Body of pancreas (tissue), 4 donors: Measurements from ENCODE around the gene LMX1B. TPM values are rescaled to one million over a fixed set of nuclear protein-coding genes. Genes with fewer than 3 reads are reported as not detected.
"Not testable (repeated sequence)": the region's sequence is repeated elsewhere in the genome, so short reads cannot be mapped to it uniquely, and the experiment has no call there.

Experiments
- ATAC-seq: fragments of 150-250 bp; one replicate; pipeline ENCODE4 v1.9.1; 2016
- DNase-seq, 4 donors: peaks; one replicate each; pipeline ENCODE4 v3.0.0-alpha.2; 2019
- H3K27ac ChIP-seq, 4 donors: fragments of 200-600 bp; sonication (generic); 1 replicate in 3 of 4; 2 replicates in 1 of 4; pipeline versions ENCODE4 v1.5.1 to v1.6.1; 2016 to 2019; ENCODE audit warnings: mild to moderate bottlenecking in 1 of 4, mixed read lengths in 1 of 4, moderate library complexity in 1 of 4
- H3K27me3 ChIP-seq, 2 donors: fragments of 200-600 bp; sonication (generic); one replicate each; pipeline ENCODE4 v1.6.0; 2016; ENCODE audit warnings: mild to moderate bottlenecking in 1 of 2
- H3K36me3 ChIP-seq, 2 donors: fragments of 200-600 bp; sonication (generic); replicated peaks in 1 of 2; 2 replicates each; pipeline ENCODE4 v1.5.1; 2016; ENCODE audit warnings: low read depth in 2 of 2; ENCODE audit not compliant: insufficient read depth in 1 of 2
- H3K4me1 ChIP-seq: fragments of 200-600 bp; sonication (generic); one replicate; pipeline ENCODE4 v1.6.0; 2016
- H3K4me3 ChIP-seq, 2 donors: fragments of 200-600 bp; sonication (generic); 1 replicate in 1 of 2; 2 replicates in 1 of 2; pipeline ENCODE4 v1.5.1; 2016 to 2019
- H3K9me3 ChIP-seq, 3 donors: fragments of 200-600 bp; sonication (generic); 1 replicate in 2 of 3; 2 replicates in 1 of 3; pipeline ENCODE4 v1.5.1; 2016
- POLR2A ChIP-seq, 3 donors: fragments of 450-650 bp; IDR thresholded peaks; one replicate each; pipeline ENCODE4 v1.6.1; 2016; ENCODE audit warnings: antibody characterized with exemption in 3 of 3, mild to moderate bottlenecking in 2 of 3
- WGBS, 2 donors: methylation state at CpG; one replicate each; pipeline ENCODE4 v1.1.5; 2017; 5-methylcytosine and 5-hydroxymethylcytosine counted together
- intact Hi-C: fragments of 100-400 bp; cut with DNase I; formaldehyde crosslinking; loops from one replicate; pipeline ENCODE4 v1.15.1; 2023
- total RNA-seq, 2 donors: library from RNA; depleted of rRNA; stranded (reverse); fragments of >200 nt; gene quantifications; one replicate each; pipeline ENCODE4 v1.1.0, GENCODE V29; 2016
- TF ChIP-seq, protein P1 (sequence below), 7 experiments: fragments of 450-650 bp in 4 of 7; fragments of 200-600 bp in 3 of 7; sonication (generic) in 3 of 7; IDR thresholded peaks; one replicate each; pipeline ENCODE4 v1.5.1; 2016 to 2019; ENCODE audit warnings: antibody characterized with exemption in 7 of 7

Gene LMX1B
- total RNA-seq, 2 donors from 2014 or later = 0.26 TPM; not detected in 1

DNA sequence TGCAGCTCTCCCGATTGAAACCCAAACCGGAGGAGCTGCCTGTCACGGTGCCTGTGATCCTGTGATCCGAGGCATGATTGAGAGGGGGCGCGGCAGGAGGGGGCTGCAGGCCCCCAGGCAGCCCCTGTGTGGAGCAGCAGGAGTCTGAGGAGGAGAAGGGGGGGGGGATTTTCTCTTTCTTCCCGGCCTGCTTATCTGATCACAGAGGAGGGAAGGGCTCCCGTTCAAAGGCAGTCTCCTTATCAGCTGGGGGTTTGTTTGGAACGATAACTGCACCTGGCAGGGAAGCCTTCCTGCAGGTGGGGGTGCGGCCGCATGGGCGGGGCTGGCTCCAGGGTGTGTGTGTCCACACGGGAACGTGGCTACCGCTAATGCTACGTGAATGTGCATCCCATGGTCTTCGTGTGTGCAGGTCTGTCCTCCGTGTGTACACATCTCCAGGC is 38.4 kb downstream of the LMX1B start:
- 2 to 5% methylated on average over 4 to 18 of the region's 18 CpGs for WGBS, 2 donors
- H3K4me1 ChIP-seq = peaks cover 9% of the 10 kb centered on the region
- TF ChIP-seq, protein P1, sequence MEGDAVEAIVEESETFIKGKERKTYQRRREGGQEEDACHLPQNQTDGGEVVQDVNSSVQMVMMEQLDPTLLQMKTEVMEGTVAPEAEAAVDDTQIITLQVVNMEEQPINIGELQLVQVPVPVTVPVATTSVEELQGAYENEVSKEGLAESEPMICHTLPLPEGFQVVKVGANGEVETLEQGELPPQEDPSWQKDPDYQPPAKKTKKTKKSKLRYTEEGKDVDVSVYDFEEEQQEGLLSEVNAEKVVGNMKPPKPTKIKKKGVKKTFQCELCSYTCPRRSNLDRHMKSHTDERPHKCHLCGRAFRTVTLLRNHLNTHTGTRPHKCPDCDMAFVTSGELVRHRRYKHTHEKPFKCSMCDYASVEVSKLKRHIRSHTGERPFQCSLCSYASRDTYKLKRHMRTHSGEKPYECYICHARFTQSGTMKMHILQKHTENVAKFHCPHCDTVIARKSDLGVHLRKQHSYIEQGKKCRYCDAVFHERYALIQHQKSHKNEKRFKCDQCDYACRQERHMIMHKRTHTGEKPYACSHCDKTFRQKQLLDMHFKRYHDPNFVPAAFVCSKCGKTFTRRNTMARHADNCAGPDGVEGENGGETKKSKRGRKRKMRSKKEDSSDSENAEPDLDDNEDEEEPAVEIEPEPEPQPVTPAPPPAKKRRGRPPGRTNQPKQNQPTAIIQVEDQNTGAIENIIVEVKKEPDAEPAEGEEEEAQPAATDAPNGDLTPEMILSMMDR (IDR thresholded peaks at IDR 0.05) = no peak
- no peak for TF ChIP-seq POLR2A (IDR thresholded peaks at IDR 0.05)
- DNase-seq (peak in 3 of 4 donors; percentile 29 to 45 (median 44)), ATAC-seq (peak; percentile 72)
- H3K27ac ChIP-seq = no peak overlapping the region
- no peaks in the 10 kb centered on the region for H3K36me3 ChIP-seq
- H3K4me3 ChIP-seq = no peak overlapping the region
- H3K27me3 ChIP-seq = no peaks in the 10 kb centered on the region
- H3K9me3 ChIP-seq = no peaks in the 10 kb centered on the region
- intact Hi-C loops = no loop called here

DNA sequence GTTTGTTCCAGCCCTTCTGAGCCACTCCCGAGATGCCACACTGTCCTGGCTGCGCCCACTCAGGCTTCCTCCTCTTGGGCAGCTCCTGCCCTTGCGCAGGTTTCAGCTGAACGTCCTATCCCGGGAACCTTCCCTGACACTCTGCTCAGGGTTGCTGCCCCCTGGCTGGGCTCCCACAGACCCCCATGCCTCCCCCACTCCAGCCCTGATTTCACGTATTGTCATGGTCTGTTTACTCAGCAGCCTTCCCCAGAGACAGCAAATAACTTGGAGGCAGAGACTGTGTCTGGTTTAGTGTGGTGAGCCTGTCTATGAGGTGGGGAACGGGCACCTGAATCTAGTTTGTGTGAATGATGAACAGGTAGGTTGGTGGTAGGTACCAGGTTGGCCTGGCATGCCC is 40.4 kb downstream of the LMX1B start:
- Histone ChIP-seq H3K36me3 (no peaks in the 10 kb centered on the region), H3K4me3 (no peak overlapping the region), H3K27ac (no peak overlapping the region), H3K27me3 (no peaks in the 10 kb centered on the region), H3K9me3 (no peaks in the 10 kb centered on the region), H3K4me1 (peaks cover 9% of the 10 kb centered on the region)
- TF ChIP-seq, protein P1 (IDR thresholded peaks at IDR 0.05) = no peak
- TF ChIP-seq POLR2A (IDR thresholded peaks at IDR 0.05) = no peak
- ATAC-seq (no peak), DNase-seq (no peak)
- 78 to 92% methylated on average over 7 of the region's 7 CpGs for WGBS, 2 donors
- intact Hi-C loops = no loop called here

- DNase-seq, H3K9me3 ChIP-seq, H3K36me3 ChIP-seq, intact Hi-C loops, ATAC-seq, H3K27ac ChIP-seq, H3K4me3 ChIP-seq, H3K4me1 ChIP-seq, H3K27me3 ChIP-seq: not testable (repeated sequence)
- WGBS, 2 donors = 71 to 84% methylated on average over 4 of the region's 4 CpGs
Observed at GRCh38 chr9:126656214-126656613, 42.5 kb downstream of the LMX1B start.

DNA sequence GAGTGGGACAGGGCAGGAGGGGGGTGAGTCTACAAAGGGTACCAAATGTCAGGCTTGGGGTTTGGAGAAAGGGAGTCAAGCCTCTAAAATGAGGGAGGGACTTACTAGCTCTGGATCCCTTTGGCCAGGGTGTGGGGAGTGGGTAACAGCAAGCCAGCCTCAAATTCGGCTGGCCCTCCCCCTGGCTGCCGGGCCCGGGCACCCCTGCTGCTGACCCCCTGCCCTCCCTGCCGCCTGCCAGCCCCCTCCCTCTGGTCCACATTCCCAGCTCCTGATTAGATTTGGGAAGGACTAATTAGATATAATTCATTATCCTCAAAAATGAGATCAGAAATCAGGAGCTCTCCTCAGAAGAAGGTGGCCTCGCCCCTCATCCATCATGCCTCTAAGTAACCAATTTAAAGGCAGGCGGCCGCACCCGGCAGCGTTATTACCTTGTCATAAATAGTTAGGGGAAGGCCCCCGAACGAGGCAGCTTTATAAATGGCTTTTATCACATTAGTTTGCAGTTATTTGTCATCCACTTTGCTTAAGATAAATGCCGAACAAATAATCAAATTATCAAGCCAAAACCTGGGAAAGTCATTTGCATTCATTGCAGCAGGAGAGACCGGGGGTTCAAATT is 44.6 kb downstream of the LMX1B start:
- intact Hi-C loops = no loop called here
- TF ChIP-seq, protein P1 (IDR thresholded peaks at IDR 0.05) = no peak
- TF ChIP-seq POLR2A (IDR thresholded peaks at IDR 0.05) = no peak
- 65 to 73% methylated on average over 13 of the region's 13 CpGs for WGBS, 2 donors
- Histone ChIP-seq H3K27ac (no peak overlapping the region), H3K27me3 (no peaks in the 10 kb centered on the region), H3K9me3 (no peaks in the 10 kb centered on the region), H3K36me3 (no peaks in the 10 kb centered on the region), H3K4me3 (no peak overlapping the region), H3K4me1 (peaks cover 18% of the 10 kb centered on the region)
- ATAC-seq = no peak
- no peak for DNase-seq

- Histone ChIP-seq H3K27me3 (no peaks in the 10 kb centered on the region), H3K36me3 (no peaks in the 10 kb centered on the region), H3K4me1 (peaks cover 26% of the 10 kb centered on the region), H3K27ac (no peak overlapping the region), H3K4me3 (no peak overlapping the region), H3K9me3 (no peaks in the 10 kb centered on the region)
- 76 to 85% methylated on average over 5 of the region's 11 CpGs for WGBS, 2 donors
- ATAC-seq (no peak), DNase-seq (no peak)
- no peak for TF ChIP-seq POLR2A (IDR thresholded peaks at IDR 0.05)
- TF ChIP-seq, protein P1 (IDR thresholded peaks at IDR 0.05) = no peak
- intact Hi-C loops = no loop called here
Observed at GRCh38 chr9:126658956-126659555, 45.3 kb downstream of the LMX1B start.
